ENCODE measurements around the gene RESP18.

RESP18 gene

GRCh38 chr2:219352448-219353023 is 20.0 kb upstream of the RESP18 start:
- DNase-seq (ENCODE audit: low spot score): peak; percentile 76
- in situ Hi-C loops (cut with MboI; ENCODE audit: low pct_unique_long_range_greater_than_20kb, low sequenced_read_pairs, unreplicated experiment): no loop called here

DNA sequence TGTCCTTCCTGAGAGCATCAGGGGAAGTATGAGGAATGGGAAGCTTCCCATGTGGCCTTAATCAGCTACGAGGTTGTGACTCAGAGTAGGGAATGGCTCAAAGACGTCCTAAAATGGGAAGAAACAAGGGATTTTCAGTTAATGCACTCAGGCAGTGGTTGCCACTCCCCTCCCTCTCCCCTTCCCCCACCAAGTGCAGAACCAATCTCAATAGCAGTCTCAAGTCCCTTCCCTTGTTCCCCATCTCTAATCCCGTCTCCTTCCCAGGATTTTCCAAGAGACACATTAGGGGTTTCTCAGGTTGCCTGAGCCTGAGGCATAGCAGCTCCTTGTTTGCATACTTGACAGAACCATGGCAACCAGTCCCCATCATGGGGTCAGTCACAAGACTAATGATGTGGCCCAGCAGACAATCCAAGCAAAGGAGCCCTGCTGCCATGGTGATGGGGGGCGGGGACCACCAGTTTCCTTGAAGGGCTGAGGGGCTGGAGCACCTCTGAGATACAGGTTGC is 18.2 kb upstream of the RESP18 start:
- no peak for DNase-seq (ENCODE audit: low spot score)

More at GRCh38 chr2:219352448-219353023, 20.0 kb upstream of the RESP18 start:
- peak; percentile 72 for TF ChIP-seq CTCF (IDR thresholded peaks at IDR 0.05; ENCODE audit: extremely low read depth, insufficient read depth, missing control alignments)

DNA sequence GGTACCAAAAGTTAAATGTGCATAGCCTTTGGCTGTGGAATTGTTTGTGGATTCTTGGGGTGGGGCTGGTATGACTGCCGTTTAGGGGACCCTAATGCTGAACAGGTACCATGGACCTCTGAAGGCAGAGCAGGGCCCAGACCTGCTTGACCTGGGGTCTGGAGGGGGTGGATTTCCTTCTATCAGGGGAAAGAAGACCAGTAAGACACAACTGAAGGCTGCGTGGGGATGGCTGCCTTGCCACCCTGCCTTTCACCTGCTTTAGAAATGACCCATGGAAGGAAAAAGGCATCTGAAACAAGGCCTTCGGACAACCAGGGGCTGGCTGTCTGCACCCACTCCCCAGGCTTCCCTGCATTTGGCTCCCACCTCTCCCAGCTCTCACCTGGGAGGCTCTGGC is 17.7 kb upstream of the RESP18 start:
- in situ Hi-C loops (cut with MboI; ENCODE audit: low pct_unique_long_range_greater_than_20kb, low sequenced_read_pairs, unreplicated experiment): no loop called here
- DNase-seq (ENCODE audit: low spot score): no peak
- no peak for TF ChIP-seq CTCF (IDR thresholded peaks at IDR 0.05; ENCODE audit: extremely low read depth, insufficient read depth, missing control alignments)

More for the DNA sequence above, 18.2 kb upstream of the RESP18 start:
- in situ Hi-C loops (cut with MboI; ENCODE audit: low pct_unique_long_range_greater_than_20kb, low sequenced_read_pairs, unreplicated experiment): no loop called here
- TF ChIP-seq CTCF (IDR thresholded peaks at IDR 0.05; ENCODE audit: extremely low read depth, insufficient read depth, missing control alignments): no peak

DNA sequence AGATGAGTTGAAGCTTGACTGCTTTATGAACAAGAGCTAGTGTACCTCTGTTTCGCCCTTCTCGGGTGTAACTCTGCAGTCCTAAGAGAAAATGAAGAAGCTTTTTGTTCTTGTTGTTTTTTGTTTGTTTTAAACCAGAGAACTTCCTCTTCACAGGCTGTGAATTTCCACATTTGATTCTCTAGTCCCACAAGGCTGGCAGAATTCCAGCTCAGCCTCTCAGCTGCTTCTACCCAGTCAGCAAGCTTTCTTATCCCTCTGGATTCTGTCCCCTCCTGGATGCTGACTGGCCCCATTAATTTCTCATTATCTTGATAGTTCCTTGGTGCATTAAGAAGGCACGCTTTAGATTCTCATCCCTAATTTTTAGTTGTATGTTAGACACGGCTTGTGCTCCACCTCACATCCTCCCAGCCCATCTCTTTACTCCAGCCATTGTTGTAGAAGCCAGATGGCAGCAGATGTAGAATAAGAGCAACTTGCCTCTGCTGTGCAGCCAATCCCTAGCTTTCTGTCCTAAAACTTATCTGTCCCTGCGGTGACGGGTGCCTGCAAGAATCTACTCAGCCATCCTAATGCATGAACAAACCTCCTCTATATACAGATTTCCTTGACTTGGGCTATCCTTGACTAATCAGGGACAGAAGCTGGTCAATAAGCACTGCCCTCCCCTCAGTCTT is 12.3 kb upstream of the RESP18 start:
- DNase-seq (ENCODE audit: low spot score): no peak
- in situ Hi-C loops (cut with MboI; ENCODE audit: low pct_unique_long_range_greater_than_20kb, low sequenced_read_pairs, unreplicated experiment): no loop called here
- TF ChIP-seq CTCF (IDR thresholded peaks at IDR 0.05; ENCODE audit: extremely low read depth, insufficient read depth, missing control alignments): no peak

GRCh38 chr2:219335373-219335786 is 2.8 kb upstream of the RESP18 start:
- in situ Hi-C loops (cut with MboI; ENCODE audit: low pct_unique_long_range_greater_than_20kb, low sequenced_read_pairs, unreplicated experiment): no loop called here
- no peak for TF ChIP-seq CTCF (IDR thresholded peaks at IDR 0.05; ENCODE audit: extremely low read depth, insufficient read depth, missing control alignments)
- no peak for DNase-seq (ENCODE audit: low spot score)

DNA sequence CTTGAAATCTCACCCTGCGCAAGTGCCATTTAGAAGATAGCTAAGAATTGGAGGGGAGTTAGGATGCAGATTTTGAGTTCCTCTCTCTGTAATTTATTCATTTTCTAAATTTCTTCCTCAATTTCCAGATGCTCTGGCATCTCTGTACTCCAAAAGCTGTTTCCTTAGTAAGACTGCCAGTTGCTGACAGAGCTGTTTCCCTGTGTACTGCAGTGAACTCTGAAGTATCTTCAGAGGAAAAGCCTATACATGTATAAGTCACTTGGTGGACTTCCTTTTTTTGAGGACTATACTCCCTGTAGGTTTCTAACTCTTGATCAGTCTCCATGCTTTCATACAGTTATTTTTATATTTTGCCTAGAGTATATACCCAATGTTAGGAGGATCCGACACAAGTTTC is 1.5 kb upstream of the RESP18 start:
- in situ Hi-C loops (cut with MboI; ENCODE audit: low pct_unique_long_range_greater_than_20kb, low sequenced_read_pairs, unreplicated experiment): no loop called here
- no peak for DNase-seq (ENCODE audit: low spot score)
- TF ChIP-seq CTCF (IDR thresholded peaks at IDR 0.05; ENCODE audit: extremely low read depth, insufficient read depth, missing control alignments): no peak
